GM21717 (cell line): ENCODE results near the gene PRAMEF5.
"Not testable (repeated sequence)": the region's sequence is repeated elsewhere in the genome, so short reads cannot be mapped to it uniquely, and the experiment has no call there.

Source experiments
- ATAC-seq: cut with Tn5 transposase; IDR thresholded peaks from one replicate; pipeline ENCODE4 v1.9.1; 2021; ENCODE audit warnings: mild to moderate bottlenecking, moderate library complexity; ENCODE audit not compliant: unreplicated experiment

The PRAMEF5 gene

DNA sequence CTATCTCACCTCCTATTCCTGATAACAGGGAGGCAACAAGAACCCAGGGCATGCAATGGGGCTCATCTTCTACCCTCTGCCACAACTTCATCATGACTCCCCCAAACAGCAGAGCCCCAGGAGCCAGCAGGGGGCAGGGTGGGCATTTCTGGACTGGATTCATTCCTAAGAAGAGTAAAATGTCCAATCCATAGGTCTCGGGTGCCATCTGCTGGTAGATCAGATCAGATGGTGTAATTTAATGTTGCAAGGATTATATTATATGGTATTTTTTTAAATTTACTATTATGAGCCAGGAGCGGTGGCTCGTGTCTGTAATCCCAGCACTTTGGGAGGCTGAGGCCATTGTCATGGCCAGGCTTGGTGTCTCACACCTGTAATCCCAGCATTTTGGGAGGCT is 11.1 kb downstream of the PRAMEF5 start:
- not testable (repeated sequence) for ATAC-seq

DNA sequence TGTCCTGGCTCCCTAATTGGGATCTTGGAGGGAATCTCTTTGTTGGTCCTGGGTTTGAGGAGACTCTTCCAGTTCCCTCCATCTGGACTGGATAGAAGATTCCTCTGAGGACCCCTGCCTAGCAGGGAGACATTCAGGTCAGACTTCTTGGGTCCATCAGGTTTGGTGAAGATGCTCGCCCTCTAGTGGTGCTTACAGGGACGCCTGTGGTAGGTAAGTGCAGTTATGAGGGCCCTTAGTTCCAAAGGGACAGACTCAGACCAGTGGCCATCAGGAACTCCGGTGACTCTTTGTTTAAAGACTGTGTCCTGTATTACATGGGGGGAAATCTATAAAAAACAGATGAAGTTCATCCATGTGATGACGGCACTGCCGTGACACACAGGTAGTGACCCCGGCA is 23.0 kb downstream of the PRAMEF5 start:
- not testable (repeated sequence) for ATAC-seq

DNA sequence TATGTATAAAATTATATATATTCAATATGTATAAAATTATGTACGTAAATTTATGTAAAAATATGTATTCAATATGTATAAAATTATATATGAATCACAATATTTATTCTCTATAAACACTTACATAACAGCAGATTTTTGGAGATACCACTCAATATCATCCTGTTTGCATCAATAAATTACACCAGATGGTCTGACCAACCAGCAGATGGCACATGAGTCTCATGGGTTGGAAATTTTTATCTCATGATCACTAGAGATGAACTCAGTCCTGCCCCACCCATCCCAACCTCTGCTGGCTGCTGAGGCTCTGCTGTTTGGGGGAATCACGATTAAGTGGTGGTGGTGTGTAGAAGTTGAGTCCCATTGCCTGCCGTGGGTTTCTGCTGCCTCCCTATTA is 25.6 kb downstream of the PRAMEF5 start:
- not testable (repeated sequence) for ATAC-seq

DNA sequence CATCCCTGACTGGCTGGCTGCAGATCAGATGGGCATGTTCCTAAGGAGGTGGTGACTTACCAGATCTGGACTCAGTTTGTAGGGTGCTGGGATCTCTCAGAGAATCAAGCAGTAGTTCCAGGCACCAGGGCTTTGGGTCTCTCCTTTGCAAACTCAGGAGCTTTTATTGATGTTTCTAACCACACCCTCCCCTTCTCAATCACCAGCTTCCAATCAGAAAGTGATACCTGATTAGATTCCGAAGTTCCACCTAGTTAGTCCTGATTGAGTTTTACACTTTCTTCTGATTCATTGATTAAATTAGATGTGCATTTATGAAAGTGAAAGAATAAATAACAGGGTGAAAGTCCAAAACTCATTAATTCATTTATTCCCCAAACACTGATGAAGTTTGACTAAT is 31.0 kb downstream of the PRAMEF5 start, which contains the start of gene PRAMEF8:
Gene PRAMEF8, minus strand, starts transcription at position 101 of the 400 bp plus-strand sequence. CDS start 1,046 bp downstream, outside the sequence.
- not testable (repeated sequence) for ATAC-seq

DNA sequence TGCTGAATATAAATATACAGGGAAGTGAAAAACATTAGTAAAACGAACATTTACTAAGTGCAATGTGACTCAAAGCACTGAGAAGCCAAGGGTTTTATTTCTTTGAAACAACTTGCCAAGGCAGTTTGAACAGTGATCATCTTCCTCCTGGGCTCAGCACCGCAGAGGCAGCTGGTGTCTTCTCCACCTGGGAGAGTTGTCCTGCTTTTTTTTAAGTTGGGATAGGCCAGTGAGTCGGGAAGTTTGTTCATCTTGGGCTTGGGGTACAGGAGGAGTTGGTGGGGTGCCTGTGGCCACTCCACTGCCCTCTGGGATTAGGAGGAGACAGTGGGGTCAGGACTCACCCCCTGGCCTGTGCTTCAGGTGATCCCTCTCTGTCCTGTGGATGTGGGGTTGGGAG is 35.0 kb downstream of the PRAMEF5 start:
- ATAC-seq, result not testable (repeated sequence)

DNA sequence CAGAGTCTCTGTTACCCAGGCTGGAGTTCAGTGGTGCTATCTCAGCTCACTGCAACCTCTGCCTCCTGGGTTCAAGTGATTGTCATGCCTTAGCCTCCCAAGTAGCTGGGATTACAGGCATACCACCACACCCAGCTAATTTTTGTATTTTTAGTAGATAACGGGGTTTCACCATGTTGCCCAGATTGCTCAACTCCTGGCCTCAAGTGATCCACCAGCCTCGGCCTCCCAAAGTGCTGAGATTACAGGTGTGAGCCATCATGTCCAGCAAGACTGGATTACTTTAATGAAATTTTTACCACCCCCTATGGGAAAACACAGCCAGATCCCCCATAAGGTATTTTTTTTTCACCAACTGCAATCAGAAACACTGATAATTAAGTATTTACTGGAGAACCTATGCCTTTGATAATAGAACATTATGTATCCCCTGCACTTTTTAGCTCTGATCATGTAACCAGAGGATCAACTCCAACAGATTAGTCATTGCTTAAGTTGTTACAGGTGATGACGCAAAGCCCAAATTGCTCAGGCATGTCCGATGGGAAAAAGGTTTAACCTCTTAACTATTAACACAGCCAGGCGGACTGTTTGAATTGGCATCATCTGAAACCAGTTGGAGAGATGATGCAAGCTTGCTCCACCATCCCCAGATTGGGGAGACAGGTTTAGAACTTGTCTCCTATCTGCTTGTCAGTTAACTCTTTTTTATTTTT is 43.4 kb downstream of the PRAMEF5 start:
- not testable (repeated sequence) for ATAC-seq

DNA sequence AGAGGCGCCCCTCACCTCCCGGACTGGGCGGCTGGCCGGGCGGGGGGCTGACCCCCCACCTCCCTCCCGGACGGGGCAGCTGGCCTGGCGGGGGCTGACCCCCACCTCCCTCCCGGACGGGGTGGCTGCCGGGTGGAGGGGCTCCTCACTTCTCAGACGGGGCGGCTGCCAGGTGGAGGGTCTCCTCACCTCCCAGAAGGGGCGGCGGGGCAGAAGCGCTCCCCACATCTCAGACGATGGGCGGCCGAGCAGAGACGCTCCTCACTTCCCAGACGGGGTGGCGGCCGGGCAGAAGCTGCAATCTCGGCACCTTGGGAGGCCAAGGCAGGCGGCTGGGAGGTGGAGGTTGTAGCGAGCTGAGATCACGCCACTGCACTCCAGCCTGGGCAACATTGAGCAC is 44.7 kb downstream of the PRAMEF5 start:
- ATAC-seq, result not testable (repeated sequence)

DNA sequence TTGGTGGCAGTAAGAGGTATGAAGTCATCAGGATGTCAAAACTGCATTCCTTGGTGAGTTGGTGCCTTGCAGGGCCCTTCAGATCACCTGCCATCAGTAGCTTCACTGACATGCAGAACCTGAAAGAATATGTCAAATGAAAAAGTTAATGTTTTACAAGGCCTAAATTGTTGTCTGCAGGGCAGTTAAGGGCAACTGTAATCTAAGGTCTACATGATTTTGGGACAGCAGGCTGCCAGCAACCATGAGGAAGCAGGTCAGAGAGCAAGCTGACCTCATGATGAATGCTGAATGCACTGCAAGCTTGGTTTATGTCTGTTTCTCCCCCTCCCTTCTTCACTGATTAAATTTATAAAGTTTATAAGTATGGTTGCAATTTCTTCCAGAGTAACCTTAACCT is 48.2 kb downstream of the PRAMEF5 start:
- ATAC-seq, result not testable (repeated sequence)

DNA sequence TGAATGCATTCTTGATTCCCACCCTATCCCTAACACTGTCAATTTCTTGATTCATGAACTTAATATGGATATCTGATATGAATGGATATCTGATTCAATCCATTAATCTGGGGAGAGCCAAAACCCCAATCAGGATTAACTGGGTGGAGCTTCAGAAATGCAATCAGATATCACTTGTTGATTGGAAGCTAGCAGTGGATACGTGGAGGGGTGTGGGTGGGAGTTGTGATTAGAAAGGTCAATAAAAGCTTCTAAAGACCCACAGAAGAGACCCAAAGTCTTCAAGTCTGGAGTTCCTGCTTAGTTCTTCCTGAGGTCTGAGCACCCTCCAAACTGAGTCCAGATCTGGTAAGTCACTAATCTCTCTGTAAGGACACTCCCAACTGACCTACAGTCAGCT is 49.2 kb downstream of the PRAMEF5 start, which contains the start of gene PRAMEF33:
Gene PRAMEF33, plus strand, starts transcription at position 301 of the 400 bp plus-strand sequence. CDS start 2,416 bp downstream, outside the sequence.
- not testable (repeated sequence) for ATAC-seq
